Mucosa of stomach (tissue), 1 donor: ENCODE measurements around the gene PARD3.

Source experiments
- H3K27me3 ChIP-seq: one replicate; pipeline ENCODE4 v1.7.0; 2013; ENCODE audit warnings: mild to moderate bottlenecking, low read length; ENCODE audit not compliant: control insufficient read depth, insufficient read depth
- H3K36me3 ChIP-seq: one replicate; pipeline ENCODE4 v1.7.0; 2013; ENCODE audit warnings: low read length; ENCODE audit not compliant: control insufficient read depth, insufficient read depth
- H3K4me1 ChIP-seq: one replicate; pipeline ENCODE4 v1.7.0; 2013; ENCODE audit warnings: mild to moderate bottlenecking, low read length; ENCODE audit not compliant: control insufficient read depth, insufficient read depth
- H3K4me3 ChIP-seq: one replicate; pipeline ENCODE4 v1.7.0; 2013; ENCODE audit warnings: low read length
- H3K9ac ChIP-seq: one replicate; pipeline ENCODE4 v1.7.0; 2013; ENCODE audit warnings: mild to moderate bottlenecking, low read length, moderate library complexity
- H3K9me3 ChIP-seq: one replicate; pipeline ENCODE4 v1.7.0; 2013; ENCODE audit warnings: mild to moderate bottlenecking, low read length, moderate library complexity; ENCODE audit not compliant: control insufficient read depth
- donor health status: Pancreatic carcinoma.

Gene PARD3

DNA sequence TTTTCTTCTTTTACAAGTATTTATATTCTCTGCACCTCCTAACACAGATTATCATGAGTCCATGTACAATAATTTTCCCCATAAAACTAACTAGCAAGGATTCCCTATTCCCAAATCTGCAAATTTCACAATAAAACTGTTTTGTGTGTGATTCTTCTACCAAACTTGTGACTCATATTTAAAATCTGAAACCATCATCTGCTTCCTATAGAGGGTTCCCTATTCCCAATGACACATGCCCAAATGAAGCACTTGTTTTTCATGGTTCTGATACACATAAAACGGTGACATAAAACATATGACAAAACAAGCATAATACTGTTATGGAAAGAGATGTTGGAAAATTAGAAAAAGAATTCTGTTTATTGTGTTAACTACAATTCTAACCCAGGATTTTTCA is 657.6 kb downstream of the PARD3 start:
- H3K9me3 ChIP-seq = no peaks in the 10 kb centered on the region
- no peaks in the 10 kb centered on the region for H3K4me1 ChIP-seq

DNA sequence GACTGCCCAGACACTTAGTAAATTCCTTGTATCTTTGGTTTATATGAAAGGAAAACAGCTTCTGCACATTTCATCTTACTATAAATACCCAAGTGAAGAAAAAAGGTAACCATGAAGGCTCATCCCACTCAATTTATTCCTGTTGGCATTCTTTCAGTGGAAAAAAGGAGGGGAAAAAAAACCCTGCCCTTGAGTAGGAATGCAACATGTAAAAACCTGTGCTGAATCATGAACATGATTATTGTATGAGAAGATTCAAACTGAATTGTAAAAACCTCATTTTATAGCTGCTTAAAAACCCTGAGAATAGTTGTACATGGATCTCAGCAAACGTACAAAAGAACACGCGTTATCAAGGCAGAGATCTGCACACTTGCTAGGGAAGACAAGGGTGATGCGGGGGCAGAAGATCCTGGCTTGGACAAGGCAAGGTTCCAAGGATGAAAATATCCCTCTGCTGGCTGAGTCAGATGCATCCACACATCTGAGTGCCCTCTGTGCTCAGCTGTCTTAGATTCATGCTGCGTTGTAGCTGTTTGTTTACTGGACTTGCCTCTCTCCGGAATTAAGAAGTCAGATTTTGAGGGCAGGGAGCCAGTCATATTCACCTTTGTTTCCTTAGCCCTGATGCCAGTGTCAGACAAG is 658.2 kb downstream of the PARD3 start:
- Histone ChIP-seq H3K9ac (no peak overlapping the region), H3K36me3 (no peaks in the 10 kb centered on the region), H3K4me3 (no peak overlapping the region), H3K4me1 (no peaks in the 10 kb centered on the region), H3K9me3 (no peaks in the 10 kb centered on the region), H3K27me3 (no peaks in the 10 kb centered on the region)

More for the DNA sequence above, 657.6 kb downstream of the PARD3 start:
- H3K4me3 ChIP-seq = no peak overlapping the region
- no peak overlapping the region for H3K9ac ChIP-seq
- no peaks in the 10 kb centered on the region for H3K27me3 ChIP-seq
- H3K36me3 ChIP-seq = no peaks in the 10 kb centered on the region

DNA sequence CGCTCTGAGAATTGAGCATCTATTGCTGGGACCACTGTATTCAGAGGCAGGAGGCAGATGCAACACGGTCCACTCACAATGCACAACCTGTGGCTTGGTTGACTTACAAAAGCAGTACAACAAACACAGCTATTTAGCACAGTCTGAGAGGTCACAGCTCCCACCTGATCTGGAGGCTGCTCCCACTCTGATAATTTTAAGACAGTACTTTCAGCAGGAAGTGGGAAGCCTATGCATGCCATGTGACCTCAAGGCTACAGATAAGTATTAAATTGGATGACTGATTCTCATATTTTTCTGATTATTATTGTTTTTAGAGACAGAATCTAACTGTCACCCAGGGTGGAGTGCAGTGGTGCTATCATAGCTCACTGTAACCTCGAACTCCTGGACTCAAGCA is 659.3 kb downstream of the PARD3 start:
- no peaks in the 10 kb centered on the region for H3K27me3 ChIP-seq
- H3K9ac ChIP-seq = no peak overlapping the region
- no peak overlapping the region for H3K4me3 ChIP-seq
- no peaks in the 10 kb centered on the region for H3K4me1 ChIP-seq
- H3K9me3 ChIP-seq = no peaks in the 10 kb centered on the region
- H3K36me3 ChIP-seq = no peaks in the 10 kb centered on the region

DNA sequence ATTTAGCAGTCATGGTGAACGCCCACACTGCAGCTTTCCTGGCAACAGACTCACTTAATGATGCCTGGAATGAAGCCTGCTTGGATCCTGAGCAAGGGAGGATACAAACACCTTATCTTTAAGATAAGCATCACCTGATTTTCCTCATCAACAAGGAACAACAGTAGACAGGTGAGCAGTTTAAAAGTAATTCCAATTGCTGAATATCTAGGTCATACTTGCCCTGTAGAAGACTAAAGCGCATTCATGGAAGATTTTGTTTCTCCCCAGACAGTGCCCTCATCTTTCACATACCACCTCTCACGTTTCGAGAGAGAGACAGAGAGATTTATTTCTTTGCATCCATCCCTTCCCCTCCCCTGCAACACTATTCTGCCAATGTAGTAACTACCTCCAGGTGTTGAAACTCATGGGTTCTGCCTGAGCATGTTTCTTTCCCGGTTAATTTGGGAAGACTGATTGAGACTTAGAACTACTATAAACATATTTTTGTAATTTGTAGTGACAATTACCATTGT is 660.7 kb downstream of the PARD3 start:
- Histone ChIP-seq H3K9ac (no peak overlapping the region), H3K36me3 (no peaks in the 10 kb centered on the region), H3K4me3 (no peak overlapping the region), H3K27me3 (no peaks in the 10 kb centered on the region), H3K4me1 (no peaks in the 10 kb centered on the region), H3K9me3 (no peaks in the 10 kb centered on the region)

DNA sequence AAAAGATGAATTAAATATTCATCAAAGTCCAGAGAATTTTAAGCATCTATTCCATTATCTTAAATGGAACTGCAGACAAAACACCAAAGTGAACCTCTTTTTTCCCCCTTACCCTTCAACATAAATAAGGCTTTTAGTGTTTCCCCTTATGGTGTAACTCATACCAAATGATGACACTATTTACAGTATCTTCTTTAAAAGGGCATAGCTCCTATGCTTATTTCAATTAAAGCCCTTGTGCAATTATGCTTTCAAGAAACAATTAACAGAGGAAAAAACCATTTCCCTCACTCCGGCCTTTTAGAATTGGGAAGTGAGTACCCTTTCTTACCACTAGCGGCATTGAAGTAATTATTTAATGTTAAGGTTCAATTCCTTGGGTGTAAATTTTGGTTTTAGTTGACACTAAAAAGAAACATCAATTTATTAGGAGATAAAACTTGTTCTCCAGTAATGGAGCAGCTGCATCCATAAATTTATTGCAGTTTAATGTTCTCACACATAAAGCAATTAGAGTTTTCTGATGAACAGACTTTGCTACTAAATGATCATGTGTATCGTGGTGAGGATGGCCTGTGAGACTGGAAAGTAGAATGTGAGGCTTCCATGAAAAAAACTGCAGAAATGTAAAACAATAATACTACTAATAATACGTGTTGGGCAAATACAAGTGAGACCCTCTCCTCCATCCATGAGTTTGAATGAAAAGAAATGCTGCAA is 661.3 kb downstream of the PARD3 start:
- H3K36me3 ChIP-seq = no peaks in the 10 kb centered on the region
- H3K9me3 ChIP-seq = no peaks in the 10 kb centered on the region
- H3K4me1 ChIP-seq = no peaks in the 10 kb centered on the region
- no peak overlapping the region for H3K9ac ChIP-seq
- no peaks in the 10 kb centered on the region for H3K27me3 ChIP-seq
- H3K4me3 ChIP-seq = no peak overlapping the region

DNA sequence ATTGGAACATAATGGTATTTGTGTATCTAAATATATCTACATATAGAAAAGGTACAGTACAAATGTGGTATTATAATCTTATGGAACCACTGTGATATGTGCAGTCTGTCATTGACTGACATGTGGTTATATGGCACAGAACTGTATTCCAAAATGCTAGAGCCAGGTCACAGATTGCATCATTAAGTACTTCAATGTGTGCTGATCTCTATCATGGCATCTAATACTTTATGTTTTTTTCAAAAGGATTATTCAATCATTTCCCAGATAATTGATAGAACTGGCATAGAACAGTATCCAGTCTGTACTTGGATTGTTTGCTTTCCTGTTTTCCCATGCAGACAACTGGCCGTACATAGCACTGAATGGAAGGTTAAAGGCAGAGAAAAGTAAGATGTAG is 662.7 kb downstream of the PARD3 start:
- H3K9ac ChIP-seq = no peak overlapping the region
- no peaks in the 10 kb centered on the region for H3K36me3 ChIP-seq
- H3K4me3 ChIP-seq = no peak overlapping the region

DNA sequence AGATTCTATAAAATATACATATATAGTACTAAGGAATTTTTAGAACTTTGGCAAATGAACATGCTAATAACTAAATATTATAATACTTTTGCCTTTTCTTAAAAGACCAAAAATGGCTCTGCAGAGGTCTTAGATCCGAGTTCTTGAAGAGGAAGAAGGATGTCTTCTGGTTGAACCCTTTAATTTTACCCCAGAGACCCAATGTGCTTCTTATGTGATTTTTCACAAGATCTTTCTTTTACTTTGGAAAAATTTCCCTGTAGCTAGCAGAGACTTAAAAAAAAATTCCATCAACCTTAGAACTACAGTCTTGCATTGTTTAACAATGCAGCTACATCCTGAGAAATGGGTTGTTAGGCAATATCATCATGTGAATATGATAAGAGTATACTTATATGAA is 663.2 kb downstream of the PARD3 start:
- Histone ChIP-seq H3K36me3 (no peaks in the 10 kb centered on the region), H3K4me1 (no peaks in the 10 kb centered on the region), H3K4me3 (no peak overlapping the region), H3K27me3 (no peaks in the 10 kb centered on the region), H3K9me3 (no peaks in the 10 kb centered on the region), H3K9ac (no peak overlapping the region)

More for the DNA sequence above, 662.7 kb downstream of the PARD3 start:
- no peaks in the 10 kb centered on the region for H3K4me1 ChIP-seq
- no peaks in the 10 kb centered on the region for H3K27me3 ChIP-seq
- H3K9me3 ChIP-seq = no peaks in the 10 kb centered on the region

DNA sequence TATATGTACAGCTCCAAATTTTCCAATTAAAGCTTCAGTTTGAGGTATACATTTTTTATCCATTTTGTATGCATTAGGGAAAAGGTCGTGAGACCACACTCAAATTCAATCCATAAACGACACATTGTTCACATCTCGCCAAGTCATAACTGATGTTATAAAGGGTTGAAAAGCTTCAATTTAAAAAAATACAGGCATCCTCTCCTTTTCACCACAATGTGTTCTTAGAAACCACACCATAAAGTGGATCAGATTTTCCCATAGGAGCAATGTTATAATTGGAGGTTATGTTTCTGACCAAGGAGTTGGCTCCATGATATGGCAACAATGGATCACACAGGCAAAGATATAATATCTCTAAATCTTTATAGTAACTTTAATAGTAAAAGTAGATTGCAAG is 663.6 kb downstream of the PARD3 start:
- H3K4me3 ChIP-seq = no peak overlapping the region
- no peaks in the 10 kb centered on the region for H3K4me1 ChIP-seq
- H3K9me3 ChIP-seq = no peaks in the 10 kb centered on the region
- no peak overlapping the region for H3K9ac ChIP-seq
- no peaks in the 10 kb centered on the region for H3K36me3 ChIP-seq
- no peaks in the 10 kb centered on the region for H3K27me3 ChIP-seq

DNA sequence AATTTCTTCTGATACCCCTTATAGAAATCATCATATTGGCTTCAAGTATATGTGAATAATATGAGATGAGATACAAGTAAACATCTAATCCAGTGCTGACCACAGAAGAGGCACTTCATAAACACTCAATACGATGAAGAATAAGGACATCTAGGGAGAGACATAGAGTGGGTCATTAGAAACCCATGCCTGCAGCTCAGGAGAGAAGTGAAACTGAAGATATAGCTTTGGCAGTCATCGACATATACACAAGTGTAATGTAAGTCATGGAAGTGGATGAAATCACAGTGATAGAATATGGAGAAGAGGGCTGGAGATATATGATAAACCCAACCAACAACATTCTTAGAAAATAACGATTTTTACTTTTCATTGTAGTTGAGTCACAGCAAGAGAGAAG is 665.0 kb downstream of the PARD3 start:
- Histone ChIP-seq H3K4me3 (no peak overlapping the region), H3K36me3 (no peaks in the 10 kb centered on the region), H3K4me1 (no peaks in the 10 kb centered on the region), H3K9ac (no peak overlapping the region), H3K27me3 (no peaks in the 10 kb centered on the region), H3K9me3 (no peaks in the 10 kb centered on the region)

DNA sequence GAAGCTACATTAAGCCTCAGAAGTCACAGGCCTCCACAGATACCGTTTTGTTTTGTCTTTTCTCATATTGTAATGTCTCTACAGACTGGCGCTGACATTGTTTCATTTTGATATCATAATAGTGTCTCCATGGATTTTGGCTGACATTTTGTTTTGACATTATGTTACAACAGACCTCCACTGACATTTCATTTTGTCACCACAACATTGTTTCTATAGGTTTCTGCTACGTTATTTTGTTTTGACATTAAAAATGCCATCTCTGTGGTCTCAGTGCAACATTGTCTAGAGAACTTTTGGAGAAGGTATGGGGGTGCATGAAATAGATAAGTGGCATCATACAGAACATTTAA is 666.8 kb downstream of the PARD3 start:
- no peaks in the 10 kb centered on the region for H3K27me3 ChIP-seq
- H3K9me3 ChIP-seq = no peaks in the 10 kb centered on the region
- no peak overlapping the region for H3K9ac ChIP-seq
- H3K36me3 ChIP-seq = no peaks in the 10 kb centered on the region
- no peak overlapping the region for H3K4me3 ChIP-seq
- no peaks in the 10 kb centered on the region for H3K4me1 ChIP-seq

DNA sequence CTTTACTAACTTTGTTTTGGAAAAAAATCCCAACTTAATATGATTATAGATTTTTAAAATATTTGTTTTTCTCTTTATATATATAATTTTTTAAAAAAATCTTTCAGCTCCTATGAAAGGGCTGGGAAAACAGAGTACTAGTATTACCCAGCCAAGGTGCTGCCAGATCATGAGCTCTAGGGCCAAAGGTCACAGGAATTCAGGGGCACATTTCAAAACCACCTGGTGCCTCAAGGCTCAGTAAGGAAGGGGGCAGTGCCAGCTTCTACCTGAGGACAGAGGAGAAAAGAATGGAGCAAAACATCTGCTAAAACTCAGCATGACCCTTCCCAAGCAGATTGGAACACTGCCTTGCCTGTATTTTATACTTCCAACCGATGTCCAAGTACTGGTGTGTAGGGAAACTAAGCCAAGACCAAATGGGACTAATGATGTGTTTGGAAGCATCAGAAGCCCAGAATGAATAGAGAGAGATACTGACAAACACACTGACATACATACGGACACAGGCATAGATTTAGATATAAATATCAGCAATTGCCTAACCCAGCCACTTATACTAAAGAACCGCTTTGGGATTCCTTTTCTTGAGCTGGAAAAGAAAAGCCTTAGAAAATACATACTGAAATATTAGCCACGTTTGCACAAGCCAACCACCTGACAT is 667.3 kb downstream of the PARD3 start:
- Histone ChIP-seq H3K9ac (no peak overlapping the region), H3K36me3 (no peaks in the 10 kb centered on the region), H3K9me3 (no peaks in the 10 kb centered on the region), H3K4me1 (no peaks in the 10 kb centered on the region), H3K4me3 (no peak overlapping the region), H3K27me3 (no peaks in the 10 kb centered on the region)

DNA sequence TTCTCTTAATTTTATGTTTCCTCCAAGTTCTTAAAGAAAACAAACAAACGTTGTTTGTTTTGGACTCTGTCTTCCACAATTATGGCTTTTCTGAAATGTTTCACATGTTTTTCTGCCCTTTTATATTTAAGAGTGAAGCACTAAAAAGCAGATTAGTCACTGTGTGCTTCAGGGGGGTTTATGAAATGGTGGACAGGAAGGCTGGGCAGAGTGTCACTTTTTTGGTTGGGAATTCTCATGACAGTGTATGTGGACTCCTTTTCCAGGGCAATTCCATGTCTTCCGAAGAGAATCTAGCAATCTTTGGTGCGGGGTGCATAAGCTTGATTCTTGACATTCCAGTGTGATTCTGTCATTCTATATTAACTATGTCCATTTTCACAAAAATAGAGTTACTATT is 669.4 kb downstream of the PARD3 start:
- H3K27me3 ChIP-seq = no peaks in the 10 kb centered on the region
- H3K9ac ChIP-seq = no peak overlapping the region
- no peaks in the 10 kb centered on the region for H3K9me3 ChIP-seq
- no peaks in the 10 kb centered on the region for H3K36me3 ChIP-seq
- H3K4me3 ChIP-seq = no peak overlapping the region
- no peaks in the 10 kb centered on the region for H3K4me1 ChIP-seq
